ENCODE data around the gene ADISSP.

The ADISSP gene

DNA sequence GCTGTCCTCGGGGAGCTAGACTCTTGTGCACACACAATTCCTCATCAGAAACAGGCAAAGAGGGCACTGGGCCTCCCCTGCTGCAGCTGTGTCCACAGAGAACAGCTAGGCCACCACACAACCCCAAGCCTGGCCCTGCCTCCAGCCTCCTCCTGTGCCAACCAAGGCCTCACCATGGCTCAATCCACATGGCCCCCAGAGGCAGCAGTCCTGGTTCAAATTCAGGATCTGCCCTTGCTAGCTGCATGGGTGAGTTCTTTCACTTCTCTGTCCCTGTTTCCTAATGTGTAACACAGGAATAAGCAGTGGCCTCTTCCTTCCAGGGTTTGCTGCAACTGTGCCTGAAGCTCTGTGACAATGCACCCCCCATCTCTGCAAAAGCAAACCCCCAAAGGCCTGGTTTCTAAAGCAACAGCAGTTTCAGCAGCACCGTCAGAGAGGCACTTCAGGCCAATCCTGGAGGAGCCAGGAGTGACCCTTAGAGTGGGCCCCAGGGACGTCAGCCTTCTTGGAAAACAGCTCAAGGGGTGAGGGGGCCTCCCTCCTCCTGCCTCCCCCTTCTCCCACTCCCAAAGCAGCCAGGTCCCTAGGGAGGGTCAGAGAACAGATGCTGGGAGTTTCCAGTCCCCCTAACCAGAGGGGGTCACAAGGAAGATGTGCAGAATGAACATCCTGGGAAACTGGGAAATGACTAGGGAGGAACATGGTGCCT, 2.2 kb downstream of the ADISSP start:
- H3K27ac ChIP-seq: no peak overlapping the region
- no peak for TF ChIP-seq ZFX (IDR thresholded peaks at IDR 0.05; ENCODE audit: borderline replicate concordance)
- TF ChIP-seq, protein P1, sequence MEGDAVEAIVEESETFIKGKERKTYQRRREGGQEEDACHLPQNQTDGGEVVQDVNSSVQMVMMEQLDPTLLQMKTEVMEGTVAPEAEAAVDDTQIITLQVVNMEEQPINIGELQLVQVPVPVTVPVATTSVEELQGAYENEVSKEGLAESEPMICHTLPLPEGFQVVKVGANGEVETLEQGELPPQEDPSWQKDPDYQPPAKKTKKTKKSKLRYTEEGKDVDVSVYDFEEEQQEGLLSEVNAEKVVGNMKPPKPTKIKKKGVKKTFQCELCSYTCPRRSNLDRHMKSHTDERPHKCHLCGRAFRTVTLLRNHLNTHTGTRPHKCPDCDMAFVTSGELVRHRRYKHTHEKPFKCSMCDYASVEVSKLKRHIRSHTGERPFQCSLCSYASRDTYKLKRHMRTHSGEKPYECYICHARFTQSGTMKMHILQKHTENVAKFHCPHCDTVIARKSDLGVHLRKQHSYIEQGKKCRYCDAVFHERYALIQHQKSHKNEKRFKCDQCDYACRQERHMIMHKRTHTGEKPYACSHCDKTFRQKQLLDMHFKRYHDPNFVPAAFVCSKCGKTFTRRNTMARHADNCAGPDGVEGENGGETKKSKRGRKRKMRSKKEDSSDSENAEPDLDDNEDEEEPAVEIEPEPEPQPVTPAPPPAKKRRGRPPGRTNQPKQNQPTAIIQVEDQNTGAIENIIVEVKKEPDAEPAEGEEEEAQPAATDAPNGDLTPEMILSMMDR (IDR thresholded peaks at IDR 0.05): no peak

DNA sequence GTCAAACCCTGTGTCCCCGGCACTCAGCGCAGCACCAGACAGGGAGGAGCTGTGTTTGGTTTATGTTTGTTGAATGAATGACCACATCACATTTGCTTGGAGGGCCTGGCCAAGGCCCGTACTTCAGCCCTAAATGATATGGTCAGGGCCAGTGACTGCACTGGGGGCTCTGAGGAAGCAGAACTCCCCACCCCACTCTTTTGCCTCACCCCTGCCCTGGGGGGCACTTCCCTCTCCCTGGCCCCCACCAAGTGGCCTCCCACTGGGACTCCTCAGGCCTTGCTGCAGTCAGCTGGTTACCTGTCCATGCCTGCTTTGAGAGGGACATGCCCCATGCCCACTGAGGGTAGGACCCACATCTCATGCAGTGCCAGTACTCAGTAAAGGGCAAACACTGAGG, 2.9 kb downstream of the ADISSP start:
- TF ChIP-seq ZFX (IDR thresholded peaks at IDR 0.05; ENCODE audit: borderline replicate concordance): no peak
- TF ChIP-seq, protein P1 (IDR thresholded peaks at IDR 0.05): no peak
- H3K27ac ChIP-seq: no peak overlapping the region

DNA sequence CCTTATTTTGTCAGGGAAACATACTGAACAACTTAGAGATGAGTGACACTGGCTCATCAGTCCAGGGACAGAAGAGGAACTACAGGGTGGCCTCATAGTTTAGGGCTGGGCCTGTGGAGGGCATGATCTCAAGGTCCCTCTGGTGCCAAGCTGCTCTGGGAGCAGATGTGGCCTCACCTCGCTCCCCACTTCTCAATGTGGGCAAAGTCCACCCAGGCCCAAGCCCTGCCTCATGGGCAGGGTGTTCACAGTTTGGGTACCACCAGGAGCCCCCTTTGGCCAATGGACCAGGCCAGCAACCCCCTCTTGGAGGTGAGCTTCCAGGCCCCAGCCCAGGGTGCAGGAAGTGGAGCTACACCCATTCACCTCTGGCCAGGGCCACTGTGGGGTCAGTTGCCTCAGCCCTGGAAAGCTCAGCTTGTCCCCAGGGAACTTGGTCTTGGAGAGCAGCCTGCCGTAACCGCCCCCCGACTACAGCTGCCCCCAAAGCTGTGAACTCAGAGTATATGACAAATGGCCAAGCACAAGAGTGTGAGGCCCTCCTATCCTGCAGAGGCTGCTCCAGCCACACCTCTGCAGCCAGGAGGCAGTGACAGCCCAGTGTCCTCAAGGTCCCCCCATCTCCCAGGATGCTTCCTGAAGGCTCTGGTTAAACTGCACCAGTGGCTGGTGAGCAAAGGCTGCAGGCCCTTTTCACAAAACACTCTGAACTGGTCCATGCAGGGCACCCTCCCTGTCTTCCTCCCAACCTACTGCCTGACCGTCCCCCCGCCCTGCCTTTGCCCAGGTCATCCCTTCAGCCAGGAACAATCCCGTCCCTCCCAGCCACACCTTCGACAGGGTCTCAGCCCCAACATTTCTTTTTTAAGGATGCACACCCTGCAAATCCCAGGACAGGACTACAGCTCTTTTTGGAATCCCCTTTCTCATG, 3.6 kb downstream of the ADISSP start:
- no peak overlapping the region for H3K27ac ChIP-seq

DNA sequence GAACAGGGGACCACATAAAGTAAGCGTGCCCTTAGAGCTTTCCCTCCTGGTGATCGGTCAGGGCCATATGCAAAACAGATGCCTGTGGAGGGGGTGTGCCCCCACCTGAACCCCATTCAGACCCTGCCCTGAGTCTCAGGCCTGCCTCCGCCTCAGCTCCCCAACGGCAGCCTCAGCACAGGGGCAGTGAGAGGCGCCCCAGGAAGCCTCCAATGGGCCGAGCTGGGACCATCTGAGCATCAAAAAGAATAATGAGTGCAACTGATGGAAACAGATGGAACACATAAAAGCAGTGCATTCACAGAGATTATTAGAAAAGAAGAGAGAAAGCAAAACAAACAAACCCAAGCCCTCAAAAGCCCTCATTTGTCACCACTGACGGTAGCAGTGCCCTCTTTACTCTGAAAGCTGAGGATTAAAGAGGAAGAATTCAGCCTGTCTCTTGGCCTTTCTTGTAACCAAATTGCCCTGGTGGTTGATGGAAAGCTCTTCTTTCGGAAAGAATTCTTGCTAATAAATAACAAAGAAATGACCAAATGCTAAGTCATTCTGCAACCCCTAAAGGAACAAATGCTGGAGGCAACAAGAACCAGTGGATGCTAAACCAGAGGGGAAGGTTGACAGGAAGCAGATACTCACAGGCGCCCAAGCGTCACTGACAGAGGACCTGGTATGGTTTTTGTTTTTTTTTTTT, 6.8 kb downstream of the ADISSP start:
- no peak overlapping the region for H3K27ac ChIP-seq
- TF ChIP-seq ZFX (IDR thresholded peaks at IDR 0.05; ENCODE audit: borderline replicate concordance): no peak
- TF ChIP-seq, protein P1 (IDR thresholded peaks at IDR 0.05): no peak

More for the DNA sequence above, 3.6 kb downstream of the ADISSP start:
- TF ChIP-seq, protein P1 (IDR thresholded peaks at IDR 0.05): no peak
- no peak for TF ChIP-seq ZFX (IDR thresholded peaks at IDR 0.05; ENCODE audit: borderline replicate concordance)

DNA sequence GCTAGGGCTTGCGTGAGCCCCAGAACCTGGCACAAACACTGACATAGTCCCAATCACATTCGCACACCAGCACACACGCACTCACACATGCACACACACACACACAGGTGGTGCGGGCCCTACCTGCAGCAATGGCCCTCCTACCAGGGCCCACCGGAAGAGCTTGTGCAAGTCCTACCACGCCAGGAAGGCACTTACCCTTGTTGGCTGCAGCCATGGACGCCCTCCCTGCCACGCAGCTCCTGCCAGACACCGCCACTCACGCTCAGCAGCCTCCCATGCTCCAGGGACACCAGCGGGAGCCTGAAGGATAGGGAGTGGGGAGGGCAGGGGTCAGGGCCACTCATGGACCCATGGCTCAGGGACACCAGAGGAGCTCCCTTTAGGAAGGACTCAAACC, 7.7 kb downstream of the ADISSP start:
- TF ChIP-seq, protein P1 (IDR thresholded peaks at IDR 0.05): no peak
- no peak for TF ChIP-seq ZFX (IDR thresholded peaks at IDR 0.05; ENCODE audit: borderline replicate concordance)
- H3K27ac ChIP-seq: no peak overlapping the region

DNA sequence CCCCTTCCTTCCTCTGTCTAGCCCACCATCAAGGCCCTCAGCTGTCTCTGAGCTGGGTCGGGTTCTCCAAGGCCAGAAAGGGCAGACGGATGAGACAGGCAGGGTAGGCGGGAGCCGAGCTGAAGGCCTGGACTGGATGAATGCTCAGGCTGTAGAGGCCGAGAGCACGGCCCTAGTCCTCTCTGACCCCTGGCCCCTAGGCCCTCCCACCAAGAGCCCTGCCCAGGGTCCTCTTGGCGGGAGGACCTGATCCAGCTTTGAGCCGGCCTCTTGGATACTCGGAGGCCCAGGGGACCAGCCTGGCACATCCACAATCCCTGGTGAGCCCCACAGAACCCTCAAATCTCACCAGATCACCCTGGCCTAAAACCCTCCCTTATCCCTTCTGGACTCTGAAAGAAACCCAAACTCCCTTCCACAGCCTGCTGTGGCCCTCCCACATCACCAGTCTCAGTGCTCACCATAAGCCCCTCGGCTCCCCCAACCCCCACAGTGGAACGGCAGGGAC, 8.2 kb downstream of the ADISSP start:
- H3K27ac ChIP-seq: no peak overlapping the region
- no peak for TF ChIP-seq ZFX (IDR thresholded peaks at IDR 0.05; ENCODE audit: borderline replicate concordance)
- TF ChIP-seq, protein P1 (IDR thresholded peaks at IDR 0.05): no peak
